ENCODE data around the gene CDC45.

GRCh38 chr22:19555651-19556050, 75.9 kb downstream of the CDC45 start:
- no peak for TF ChIP-seq CTCF (IDR thresholded peaks at IDR 0.05)
- no peak for TF ChIP-seq POLR2A (IDR thresholded peaks at IDR 0.05)
